Stimulated activated CD8-positive, alpha-beta memory T cell treated with anti-CD3 and anti-CD28 coated beads, Interleukin-2, amount 100 ng/mL, for 48 hours (primary cell): Measurements from ENCODE around the gene USHBP1.
A peak's percentile ranks its signal among the peaks of the same experiment; 100 is the strongest.

ENCODE experiments used
- DNase-seq, 2 donors: peaks; one replicate each; pipeline ENCODE4 v3.0.0-alpha.2; 2020; ENCODE audit warnings: low read depth in 2 of 2

Gene USHBP1

GRCh38 chr19:17264641-17264979 lies at the start of gene USHBP1:
USHBP1 (minus strand) TSS chr19:17264745; CDS start chr19:17264299, 446 bp downstream.
- no peak for DNase-seq

GRCh38 chr19:17314007-17314593 lies 49.6 kb upstream of the USHBP1 start:
- DNase-seq, result no peak

GRCh38 chr19:17312189-17313113 lies 47.9 kb upstream of the USHBP1 start:
- DNase-seq, result no peak

GRCh38 chr19:17311455-17312188 lies 47.1 kb upstream of the USHBP1 start:
- no peak for DNase-seq

GRCh38 chr19:17309965-17310461 lies 45.5 kb upstream of the USHBP1 start:
- no peak for DNase-seq

GRCh38 chr19:17309198-17309964 lies 44.8 kb upstream of the USHBP1 start, which contains the start of gene DDA1:
DDA1 (plus strand) TSS chr19:17309563; CDS start chr19:17309655, 92 bp downstream.
- peak; percentile 96 to 98 for DNase-seq

GRCh38 chr19:17307876-17308377 lies 43.4 kb upstream of the USHBP1 start:
- no peak for DNase-seq

- DNase-seq, result no peak
Measured at GRCh38 chr19:17306285-17306714, 41.8 kb upstream of the USHBP1 start.

GRCh38 chr19:17305517-17306284 lies 41.2 kb upstream of the USHBP1 start, which contains the start of gene MRPL34:
MRPL34 (plus strand) TSS chr19:17305872; CDS start chr19:17305893, 21 bp downstream.
- DNase-seq, result peak; percentile 89 to 92

- DNase-seq, result no peak
Measured at GRCh38 chr19:17305216-17305516, 40.6 kb upstream of the USHBP1 start.

GRCh38 chr19:17304386-17305215 lies 40.1 kb upstream of the USHBP1 start:
- no peak for DNase-seq

GRCh38 chr19:17303940-17304267 lies 39.4 kb upstream of the USHBP1 start:
- DNase-seq, result no peak

GRCh38 chr19:17303167-17303939 lies 38.8 kb upstream of the USHBP1 start, which contains the start of gene ABHD8:
ABHD8 (minus strand) TSS chr19:17303425; CDS start chr19:17301616, 1,809 bp downstream.
- peak; percentile 89 to 93 for DNase-seq

GRCh38 chr19:17302391-17303166 lies 38.0 kb upstream of the USHBP1 start:
- no peak for DNase-seq

GRCh38 chr19:17300992-17301619 lies 36.6 kb upstream of the USHBP1 start:
- no peak for DNase-seq

GRCh38 chr19:17296976-17297375 lies 32.4 kb upstream of the USHBP1 start:
- no peak for DNase-seq

GRCh38 chr19:17296273-17296672 lies 31.7 kb upstream of the USHBP1 start:
- no peak for DNase-seq
